Measurements from ENCODE around the gene AKIRIN2. TPM values are rescaled to one million over a fixed set of nuclear protein-coding genes. Genes with fewer than 3 reads are reported as not detected.
"Not testable (repeated sequence)": the region's sequence is repeated elsewhere in the genome, so short reads cannot be mapped to it uniquely, and the experiment has no call there.

AKIRIN2 gene
- total and polyA plus RNA-seq, 4 donors, result 11.0 to 18.8 (median 14.4) TPM

DNA sequence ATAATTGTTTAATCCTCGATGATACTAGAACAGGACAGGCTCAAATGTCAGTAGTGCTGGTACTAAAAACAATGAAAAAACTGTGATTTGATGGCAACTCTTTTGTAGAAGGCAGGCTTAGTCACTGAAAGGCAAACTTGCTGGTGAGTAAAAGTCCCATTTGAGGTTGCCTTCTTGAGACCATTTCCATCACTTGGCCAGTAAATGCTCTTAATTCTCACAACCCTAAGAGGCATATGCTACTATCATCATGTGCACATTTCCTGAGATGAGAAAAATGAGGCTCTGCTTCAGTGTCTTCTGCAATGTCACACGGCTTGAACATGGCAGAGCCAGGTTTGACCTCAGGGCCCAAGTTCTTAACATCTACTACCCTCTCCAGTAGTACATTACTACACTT, 9.9 kb downstream of the AKIRIN2 start:
- TF ChIP-seq FOXA2 (IDR thresholded peaks at IDR 0.05), result no peak
- no peak for TF ChIP-seq RAD21 (IDR thresholded peaks at IDR 0.05)
- TF ChIP-seq HNF4G (IDR thresholded peaks at IDR 0.05), result no peak
- TF ChIP-seq, protein P1, sequence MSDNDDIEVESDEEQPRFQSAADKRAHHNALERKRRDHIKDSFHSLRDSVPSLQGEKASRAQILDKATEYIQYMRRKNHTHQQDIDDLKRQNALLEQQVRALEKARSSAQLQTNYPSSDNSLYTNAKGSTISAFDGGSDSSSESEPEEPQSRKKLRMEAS (IDR thresholded peaks at IDR 0.05), result no peak
- TF ChIP-seq EGR1 (IDR thresholded peaks at IDR 0.05; ENCODE audit: low read depth in 2 of 2), result no peak
- TF ChIP-seq, protein P2, sequence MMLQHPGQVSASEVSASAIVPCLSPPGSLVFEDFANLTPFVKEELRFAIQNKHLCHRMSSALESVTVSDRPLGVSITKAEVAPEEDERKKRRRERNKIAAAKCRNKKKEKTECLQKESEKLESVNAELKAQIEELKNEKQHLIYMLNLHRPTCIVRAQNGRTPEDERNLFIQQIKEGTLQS (IDR thresholded peaks at IDR 0.05), result no peak
- TF ChIP-seq FOXA1 (IDR thresholded peaks at IDR 0.05), result no peak
- no peak for TF ChIP-seq YY1 (IDR thresholded peaks at IDR 0.05)
- no peak for TF ChIP-seq NR2F2 (IDR thresholded peaks at IDR 0.05)
- TF ChIP-seq SP1 (IDR thresholded peaks at IDR 0.05), result no peak
- WGBS, result 82% methylated on average over 2 of the region's 2 CpGs
- Histone ChIP-seq H3K27me3 (ENCODE audit: control insufficient read depth in 4 of 4, insufficient read depth in 4 of 4, low read length in 3 of 4) (no peaks in the 10 kb centered on the region), H3K9me3 (ENCODE audit: control insufficient read depth in 4 of 4, low read length in 3 of 4) (no peaks in the 10 kb centered on the region), H3K27ac (ENCODE audit: low read depth in 1 of 2, low read length in 2 of 2) (no peak overlapping the region), H3K4me1 (ENCODE audit: control insufficient read depth in 4 of 4, insufficient read depth in 4 of 4, low read length in 3 of 4) (peaks cover 10 to 43% (median 14%) of the 10 kb centered on the region in 4 donors), H3K4me3 (ENCODE audit: low read depth in 1 of 3, low read length in 3 of 3) (no peak overlapping the region), H3K9ac (ENCODE audit: low read depth in 1 of 2, low read length in 2 of 2) (no peak overlapping the region), H3K36me3 (ENCODE audit: control insufficient read depth in 4 of 4, insufficient read depth in 3 of 4, low read depth in 1 of 4, low read length in 3 of 4) (peaks cover 0 to 3% (median 0%) of the 10 kb centered on the region in 4 donors)
- no peak for DNase-seq (ENCODE audit: low spot score)

- Histone ChIP-seq H3K27ac (ENCODE audit: low read depth in 1 of 2, low read length in 2 of 2) (no peak overlapping the region), H3K36me3 (ENCODE audit: control insufficient read depth in 4 of 4, insufficient read depth in 3 of 4, low read depth in 1 of 4, low read length in 3 of 4) (peaks cover 0 to 3% (median 0%) of the 10 kb centered on the region in 4 donors), H3K27me3 (ENCODE audit: control insufficient read depth in 4 of 4, insufficient read depth in 4 of 4, low read length in 3 of 4) (no peaks in the 10 kb centered on the region), H3K4me1 (ENCODE audit: control insufficient read depth in 4 of 4, insufficient read depth in 4 of 4, low read length in 3 of 4) (peaks cover 10 to 40% (median 14%) of the 10 kb centered on the region in 4 donors), H3K4me3 (ENCODE audit: low read depth in 1 of 3, low read length in 3 of 3) (no peak overlapping the region), H3K9me3 (ENCODE audit: control insufficient read depth in 4 of 4, low read length in 3 of 4) (no peaks in the 10 kb centered on the region), H3K9ac (ENCODE audit: low read depth in 1 of 2, low read length in 2 of 2) (no peak overlapping the region)
- TF ChIP-seq ZBTB33 (IDR thresholded peaks at IDR 0.05) (no peak), FOXA2 (IDR thresholded peaks at IDR 0.05) (no peak), NR2F2 (IDR thresholded peaks at IDR 0.05) (no peak), EGR1 (IDR thresholded peaks at IDR 0.05; ENCODE audit: low read depth in 2 of 2) (no peak), SP1 (IDR thresholded peaks at IDR 0.05) (no peak), HNF4A (conservative IDR thresholded peaks at IDR 0.05) (no peak), CTCF (IDR thresholded peaks at IDR 0.05; ENCODE audit: low read depth, low read length, missing input control) (no peak), TAF1 (conservative IDR thresholded peaks at IDR 0.05) (no peak), HNF4G (IDR thresholded peaks at IDR 0.05) (no peak), FOXA1 (IDR thresholded peaks at IDR 0.05) (no peak), RXRA (IDR thresholded peaks at IDR 0.05) (no peak), JUND (IDR thresholded peaks at IDR 0.05) (no peak)
- TF ChIP-seq, protein P1 (IDR thresholded peaks at IDR 0.05), result no peak
- no peak for DNase-seq (ENCODE audit: low spot score)
- whole genome bisulfite sequencing, result 82% methylated on average over 3 of the region's 3 CpGs
Measured at GRCh38 chr6:87690441-87690840, 11.6 kb downstream of the AKIRIN2 start.

DNA sequence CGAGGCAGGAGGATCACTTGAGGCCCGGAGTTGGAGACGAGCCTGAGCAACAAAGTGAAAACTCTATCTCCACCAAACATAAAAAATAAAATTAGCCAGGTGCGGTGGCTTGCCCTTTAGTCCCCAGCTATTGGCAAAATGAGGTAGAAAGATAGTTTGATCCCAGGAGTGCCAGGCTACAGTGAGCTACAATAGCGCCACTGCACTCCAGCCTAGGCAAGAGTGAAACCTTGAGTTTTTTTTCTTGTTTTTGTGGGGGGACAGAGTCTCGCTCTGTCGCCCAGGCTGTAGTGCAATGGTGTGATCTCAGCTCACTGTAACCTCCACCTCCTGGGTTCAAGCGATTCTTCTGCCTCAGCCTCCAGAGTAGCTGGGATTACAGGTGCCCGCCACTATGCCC, 14.1 kb downstream of the AKIRIN2 start:
- not testable (repeated sequence) for H3K27me3 ChIP-seq (ENCODE audit: control insufficient read depth in 4 of 4, insufficient read depth in 4 of 4, low read length in 3 of 4); H3K4me3 ChIP-seq (ENCODE audit: low read depth in 1 of 3, low read length in 3 of 3); H3K9me3 ChIP-seq (ENCODE audit: control insufficient read depth in 4 of 4, low read length in 3 of 4); H3K27ac ChIP-seq (ENCODE audit: low read depth in 1 of 2, low read length in 2 of 2); H3K36me3 ChIP-seq (ENCODE audit: control insufficient read depth in 4 of 4, insufficient read depth in 3 of 4, low read depth in 1 of 4, low read length in 3 of 4); H3K9ac ChIP-seq (ENCODE audit: low read depth in 1 of 2, low read length in 2 of 2); DNase-seq (ENCODE audit: low spot score)
- 91% methylated on average over 9 of the region's 9 CpGs for WGBS
- H3K4me1 ChIP-seq (ENCODE audit: control insufficient read depth in 4 of 4, insufficient read depth in 4 of 4, low read length in 3 of 4), result peaks cover 10 to 36% (median 18%) of the 10 kb centered on the region in 4 donors
